Neural cell (in vitro differentiated cells): ENCODE measurements around the gene DPP6.

Experiments
- CTCF ChIP-seq: fragments of 450-650 bp; IDR thresholded peaks from 2 replicates; pipeline ENCODE4 v1.5.1; 2014; ENCODE audit warnings: antibody characterized with exemption, mild to moderate bottlenecking, moderate library complexity; ENCODE audit not compliant: poor library complexity, severe bottlenecking
- MXI1 ChIP-seq: fragments of 450-650 bp; conservative IDR thresholded peaks from 2 replicates; pipeline ENCODE4 v1.6.1; 2014; ENCODE audit warnings: antibody characterized with exemption, mild to moderate bottlenecking; ENCODE audit not compliant: poor library complexity, severe bottlenecking
- REST ChIP-seq: IDR thresholded peaks from 2 replicates; pipeline ENCODE4 v1.6.1; 2012; ENCODE audit warnings: borderline replicate concordance

- TF ChIP-seq MXI1 (no peak), CTCF (no peak), REST (no peak)
Observed at GRCh38 chr7:154426778-154427177, 374.6 kb downstream of the DPP6 start.
